Coronary artery (tissue), 2 donors: ENCODE data around the gene PARD3.

ENCODE experiments used
- DNase-seq: peaks from one replicate; pipeline ENCODE4 v3.0.0-alpha.2; 2017; ENCODE audit warnings: low spot score
- H3K27ac ChIP-seq, 2 donors: fragments of 200-600 bp; sonication (generic); one replicate each; pipeline ENCODE4 v1.5.1; 2016 to 2019
- H3K4me3 ChIP-seq: fragments of 200-600 bp; sonication (generic); 2 replicates; pipeline ENCODE4 v1.5.1; 2016; ENCODE audit warnings: mild to moderate bottlenecking, moderate library complexity
- CTCF ChIP-seq: fragments of 200-600 bp; sonication (generic); IDR thresholded peaks from one replicate; pipeline ENCODE4 v1.5.1; 2019; ENCODE audit warnings: antibody characterized with exemption

The PARD3 gene

GRCh38 chr10:34682580-34682979 lies 132.5 kb downstream of the PARD3 start:
- Histone ChIP-seq H3K27ac (no peak overlapping the region), H3K4me3 (no peak overlapping the region)
- DNase-seq, result no peak
- no peak for TF ChIP-seq CTCF

GRCh38 chr10:34681933-34682332 lies 133.2 kb downstream of the PARD3 start:
- no peak for DNase-seq
- H3K27ac ChIP-seq, result no peak overlapping the region
- no peak for TF ChIP-seq CTCF
- H3K4me3 ChIP-seq, result no peak overlapping the region

GRCh38 chr10:34679177-34679576 lies 135.9 kb downstream of the PARD3 start:
- Histone ChIP-seq H3K27ac (no peak overlapping the region), H3K4me3 (no peak overlapping the region)
- no peak for TF ChIP-seq CTCF
- no peak for DNase-seq

- Histone ChIP-seq H3K4me3 (no peak overlapping the region), H3K27ac (no peak overlapping the region)
- DNase-seq, result no peak
- TF ChIP-seq CTCF, result no peak
Measured at GRCh38 chr10:34677591-34677990, 137.5 kb downstream of the PARD3 start.

GRCh38 chr10:34677132-34677531 lies 138.0 kb downstream of the PARD3 start:
- no peak for TF ChIP-seq CTCF
- H3K27ac ChIP-seq, result no peak overlapping the region
- DNase-seq, result no peak
- H3K4me3 ChIP-seq, result no peak overlapping the region

GRCh38 chr10:34674176-34674575 lies 140.9 kb downstream of the PARD3 start:
- Histone ChIP-seq H3K27ac (no peak overlapping the region), H3K4me3 (no peak overlapping the region)
- no peak for TF ChIP-seq CTCF
- no peak for DNase-seq

GRCh38 chr10:34670081-34670480 lies 145.0 kb downstream of the PARD3 start:
- H3K4me3 ChIP-seq, result no peak overlapping the region
- no peak for DNase-seq
- no peak overlapping the region for H3K27ac ChIP-seq
- TF ChIP-seq CTCF, result no peak
